Measurements from ENCODE around the gene ZC3H12A.
"Not testable (repeated sequence)": the region's sequence is repeated elsewhere in the genome, so short reads cannot be mapped to it uniquely, and the experiment has no call there.

The ZC3H12A gene

DNA sequence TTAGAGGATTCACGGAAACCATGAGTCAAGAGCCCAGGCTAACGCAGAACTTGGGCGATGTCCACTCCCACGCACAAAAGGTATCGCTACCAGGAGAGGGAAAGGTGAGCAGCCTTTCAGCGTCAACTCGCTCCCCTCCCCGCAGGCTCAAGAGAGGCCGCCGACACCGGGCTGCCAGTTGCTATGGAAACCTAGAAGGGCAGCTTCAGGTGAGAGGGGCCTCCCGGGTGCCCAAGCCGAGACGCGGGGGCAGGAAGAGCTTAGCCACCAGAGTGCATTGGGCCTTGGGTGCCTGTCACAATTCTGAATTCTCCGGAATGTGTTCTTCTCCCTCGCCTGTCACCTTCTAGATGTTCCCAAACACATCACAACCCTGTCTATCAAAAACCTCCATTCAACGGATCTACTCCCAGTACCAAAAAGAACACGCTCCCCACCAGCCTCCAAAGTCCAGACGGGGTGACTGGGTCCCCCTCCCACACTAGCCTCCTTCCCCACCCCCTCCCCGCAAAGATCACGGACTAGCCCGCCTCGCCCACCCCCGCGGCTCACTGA lies 39.5 kb downstream of the ZC3H12A start:
- TF ChIP-seq, protein P1, sequence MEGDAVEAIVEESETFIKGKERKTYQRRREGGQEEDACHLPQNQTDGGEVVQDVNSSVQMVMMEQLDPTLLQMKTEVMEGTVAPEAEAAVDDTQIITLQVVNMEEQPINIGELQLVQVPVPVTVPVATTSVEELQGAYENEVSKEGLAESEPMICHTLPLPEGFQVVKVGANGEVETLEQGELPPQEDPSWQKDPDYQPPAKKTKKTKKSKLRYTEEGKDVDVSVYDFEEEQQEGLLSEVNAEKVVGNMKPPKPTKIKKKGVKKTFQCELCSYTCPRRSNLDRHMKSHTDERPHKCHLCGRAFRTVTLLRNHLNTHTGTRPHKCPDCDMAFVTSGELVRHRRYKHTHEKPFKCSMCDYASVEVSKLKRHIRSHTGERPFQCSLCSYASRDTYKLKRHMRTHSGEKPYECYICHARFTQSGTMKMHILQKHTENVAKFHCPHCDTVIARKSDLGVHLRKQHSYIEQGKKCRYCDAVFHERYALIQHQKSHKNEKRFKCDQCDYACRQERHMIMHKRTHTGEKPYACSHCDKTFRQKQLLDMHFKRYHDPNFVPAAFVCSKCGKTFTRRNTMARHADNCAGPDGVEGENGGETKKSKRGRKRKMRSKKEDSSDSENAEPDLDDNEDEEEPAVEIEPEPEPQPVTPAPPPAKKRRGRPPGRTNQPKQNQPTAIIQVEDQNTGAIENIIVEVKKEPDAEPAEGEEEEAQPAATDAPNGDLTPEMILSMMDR (IDR thresholded peaks at IDR 0.05; ENCODE audit: control insufficient read depth, insufficient read depth, low read depth, low read length, missing control alignments) = no peak
- DNase-seq (ENCODE audit: low read depth) = no peak
- peak overlapping the region; percentile 75 for H3K4me3 ChIP-seq (ENCODE audit: control insufficient read depth, low read depth, low read length)

DNA sequence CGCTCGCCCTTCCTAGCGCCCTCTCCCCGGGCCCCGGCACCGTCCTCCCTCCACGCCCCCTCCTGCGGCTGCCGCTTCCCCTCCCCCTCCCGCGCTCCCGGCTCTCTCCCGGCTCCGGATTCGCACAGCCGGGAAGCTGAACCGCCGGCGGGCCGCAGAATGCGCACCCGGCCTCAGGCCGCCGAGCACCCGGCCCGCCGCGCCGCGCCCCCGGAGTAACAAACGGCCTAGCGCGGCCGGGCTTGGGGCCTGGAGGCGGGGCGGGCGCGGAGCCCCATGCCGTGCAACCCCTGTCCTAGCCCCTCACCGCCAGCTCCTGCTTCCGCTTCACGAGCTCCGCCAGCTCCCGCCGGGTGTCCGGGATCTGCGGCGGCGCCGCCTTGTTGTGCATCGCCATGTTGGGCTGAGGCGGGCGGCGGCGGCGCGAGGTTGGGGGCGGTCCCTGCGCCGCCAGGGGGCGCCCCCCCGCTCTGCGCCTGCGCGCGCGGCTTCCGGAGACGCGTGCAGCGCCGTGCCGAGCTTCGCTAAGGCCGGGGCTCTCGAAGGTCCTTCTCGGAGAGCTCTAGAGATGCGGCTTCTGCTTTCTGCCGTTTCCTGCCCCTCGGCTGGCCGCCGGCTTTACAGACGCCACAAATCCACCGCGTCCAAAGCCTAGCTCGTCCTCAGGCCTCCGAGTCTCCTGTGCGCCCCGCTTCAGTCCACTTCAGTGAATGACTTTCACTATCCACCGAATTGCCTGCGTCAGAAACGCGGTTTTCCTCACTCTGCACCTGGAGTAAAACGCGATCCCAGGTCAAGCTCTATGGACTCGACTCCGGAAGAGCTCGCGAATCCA lies 40.2 kb downstream of the ZC3H12A start, which contains the start of gene MEAF6:
TSS of gene MEAF6 (minus strand) at position 417 of the 835 bp plus-strand sequence. CDS start at position 397, 20 bp downstream.
- DNase-seq (ENCODE audit: low read depth) = no peak
- peak within 1 kb of the TSS; percentile 75 for H3K4me3 ChIP-seq (ENCODE audit: control insufficient read depth, low read depth, low read length)
- TF ChIP-seq, protein P1 (IDR thresholded peaks at IDR 0.05; ENCODE audit: control insufficient read depth, insufficient read depth, low read depth, low read length, missing control alignments) = peak; percentile 12

DNA sequence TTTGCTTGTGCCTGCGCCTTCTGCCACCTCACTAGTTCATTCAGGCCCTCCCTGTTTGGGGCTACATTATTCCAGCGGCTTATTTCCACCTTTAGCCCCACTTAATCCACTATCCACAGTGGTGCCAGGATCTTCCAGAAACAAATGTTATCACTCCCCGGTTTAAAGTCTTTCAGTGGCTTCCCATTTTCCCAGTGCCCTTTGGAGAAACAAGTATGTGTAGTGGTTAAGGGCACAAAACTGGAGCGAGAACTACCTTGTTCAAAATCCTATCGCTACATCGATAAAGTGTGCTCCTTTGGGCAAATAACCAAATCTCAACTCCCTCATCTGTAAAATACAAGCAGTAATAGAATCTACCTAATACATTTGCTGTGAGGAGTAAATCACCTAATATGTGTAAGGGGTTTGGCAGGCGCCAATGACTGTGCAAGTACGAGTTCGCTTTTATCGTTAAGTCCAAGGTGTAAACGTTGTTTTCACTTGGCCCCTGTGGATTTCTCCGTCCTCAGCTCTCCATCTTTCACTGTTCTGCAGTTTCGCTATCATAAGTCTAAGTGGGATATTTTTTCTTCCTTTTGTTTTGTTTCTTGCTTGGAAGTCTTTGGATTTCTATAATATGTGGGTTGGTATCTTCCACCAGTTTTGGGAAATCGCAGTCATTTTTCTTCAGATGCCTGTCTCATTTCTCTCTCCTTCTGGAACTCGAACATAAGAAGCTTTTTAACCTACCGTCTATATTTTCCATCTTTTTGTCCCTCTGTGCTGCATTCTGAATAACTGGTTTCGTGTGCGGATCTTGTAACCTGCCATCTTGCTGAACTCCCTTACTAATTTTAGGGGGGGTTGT lies 41.0 kb downstream of the ZC3H12A start:
- TF ChIP-seq, protein P1 (IDR thresholded peaks at IDR 0.05; ENCODE audit: control insufficient read depth, insufficient read depth, low read depth, low read length, missing control alignments) = no peak
- no peak for DNase-seq (ENCODE audit: low read depth)
- H3K4me3 ChIP-seq (ENCODE audit: control insufficient read depth, low read depth, low read length) = peak overlapping the region; percentile 75

DNA sequence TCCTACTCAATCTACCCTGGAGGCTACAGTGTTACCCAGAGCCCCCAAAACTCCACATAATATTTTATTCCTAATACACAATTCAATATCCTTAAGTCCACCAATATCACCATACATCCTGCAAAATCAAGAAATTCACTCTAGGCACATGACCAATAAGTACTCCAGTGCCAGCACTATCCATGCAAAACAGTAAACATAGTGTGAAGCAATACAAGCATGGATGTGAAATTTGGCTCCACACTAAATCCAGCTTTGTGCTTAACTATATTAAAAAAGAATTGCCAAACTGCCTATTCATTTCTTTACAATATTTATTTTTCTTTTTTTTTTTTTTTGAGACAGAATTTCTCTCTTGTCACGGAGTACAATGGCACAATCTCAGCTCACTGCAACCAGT lies 43.2 kb downstream of the ZC3H12A start:
- no peak for DNase-seq (ENCODE audit: low read depth)
- TF ChIP-seq, protein P1 (IDR thresholded peaks at IDR 0.05; ENCODE audit: control insufficient read depth, insufficient read depth, low read depth, low read length, missing control alignments) = no peak
- no peak overlapping the region for H3K4me3 ChIP-seq (ENCODE audit: control insufficient read depth, low read depth, low read length)

DNA sequence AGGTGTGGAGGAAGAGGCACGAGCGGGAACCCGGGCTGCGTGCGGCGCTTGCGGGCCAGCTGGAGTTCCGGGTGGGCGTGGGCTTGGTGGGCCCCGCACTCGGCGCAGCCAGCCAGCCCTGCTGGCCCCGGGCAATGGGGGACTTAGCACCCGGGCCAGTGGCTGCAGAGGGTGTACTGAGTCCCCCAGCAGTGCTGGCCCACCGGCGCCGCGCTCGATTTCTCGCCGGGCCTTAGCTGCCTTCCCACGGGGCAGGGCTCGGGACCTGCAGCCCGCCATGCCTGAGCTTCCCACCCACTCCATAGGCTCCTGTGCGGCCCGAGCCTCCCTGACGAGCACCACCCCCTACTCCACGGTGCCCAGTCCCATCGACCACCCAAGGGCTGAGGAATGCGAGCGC lies 43.9 kb downstream of the ZC3H12A start:
- not testable (repeated sequence) for DNase-seq (ENCODE audit: low read depth); H3K4me3 ChIP-seq (ENCODE audit: control insufficient read depth, low read depth, low read length)

DNA sequence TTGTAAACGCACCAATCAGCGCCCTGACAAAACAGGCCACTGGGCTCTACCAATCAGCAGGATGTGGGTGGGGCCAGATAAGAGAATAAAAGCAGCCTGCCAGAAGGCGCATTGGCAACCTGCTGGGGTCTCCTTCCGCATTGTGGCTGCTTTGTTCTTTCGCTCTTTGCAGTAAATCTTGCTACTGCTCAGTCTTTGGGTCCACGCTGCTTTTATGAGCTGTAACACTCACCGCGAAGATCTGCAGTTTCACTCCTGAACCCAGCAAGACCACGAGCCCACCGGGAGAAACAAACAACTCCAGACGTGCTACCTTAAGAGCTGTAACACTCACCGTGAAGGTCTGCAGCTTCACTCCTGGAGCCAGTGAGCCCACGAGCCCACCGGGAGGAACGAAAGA lies 44.5 kb downstream of the ZC3H12A start:
- H3K4me3 ChIP-seq (ENCODE audit: control insufficient read depth, low read depth, low read length) = not testable (repeated sequence)

DNA sequence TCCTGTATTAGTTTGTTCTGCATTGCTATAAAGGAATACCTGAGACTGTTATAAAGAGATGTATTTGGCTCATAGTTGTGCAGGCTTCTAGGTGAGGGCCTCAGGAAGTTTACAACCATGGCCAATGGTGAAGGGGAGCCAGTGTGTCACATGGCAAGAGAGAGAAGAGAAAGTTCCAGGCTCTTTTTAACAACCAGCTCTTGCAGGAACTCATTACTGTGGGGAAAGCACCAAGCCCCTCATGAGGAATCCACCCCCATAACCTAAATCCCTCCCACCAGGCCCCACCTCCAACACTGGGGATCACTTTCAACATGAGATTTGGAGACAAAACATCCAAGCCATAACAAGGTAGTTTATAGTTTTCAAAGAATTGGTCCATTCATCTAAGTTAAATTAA lies 45.2 kb downstream of the ZC3H12A start:
- DNase-seq (ENCODE audit: low read depth) = no peak
- TF ChIP-seq, protein P1 (IDR thresholded peaks at IDR 0.05; ENCODE audit: control insufficient read depth, insufficient read depth, low read depth, low read length, missing control alignments) = no peak
- H3K4me3 ChIP-seq (ENCODE audit: control insufficient read depth, low read depth, low read length) = no peak overlapping the region

More for the DNA sequence above, 44.5 kb downstream of the ZC3H12A start:
- not testable (repeated sequence) for DNase-seq (ENCODE audit: low read depth)

DNA sequence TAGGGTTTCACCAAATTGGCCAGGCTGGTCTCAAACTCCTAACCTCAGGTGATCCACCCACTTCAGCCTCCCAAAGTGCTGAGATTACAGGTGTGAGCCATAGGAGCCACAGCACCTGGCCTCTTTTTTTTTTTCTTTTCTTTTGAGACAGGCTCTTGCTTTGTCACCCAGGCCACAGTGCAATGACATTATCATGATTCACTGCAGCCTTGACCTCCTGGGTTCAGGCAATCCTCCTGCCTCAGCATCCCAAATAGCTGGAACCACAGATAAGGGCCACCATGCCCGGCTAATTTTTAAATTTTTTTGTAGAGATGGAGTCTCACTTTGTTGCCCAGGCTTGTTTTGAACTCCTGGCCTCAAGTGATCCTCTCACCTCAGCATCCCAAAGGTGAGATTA lies 55.5 kb downstream of the ZC3H12A start:
- not testable (repeated sequence) for DNase-seq (ENCODE audit: low read depth)

DNA sequence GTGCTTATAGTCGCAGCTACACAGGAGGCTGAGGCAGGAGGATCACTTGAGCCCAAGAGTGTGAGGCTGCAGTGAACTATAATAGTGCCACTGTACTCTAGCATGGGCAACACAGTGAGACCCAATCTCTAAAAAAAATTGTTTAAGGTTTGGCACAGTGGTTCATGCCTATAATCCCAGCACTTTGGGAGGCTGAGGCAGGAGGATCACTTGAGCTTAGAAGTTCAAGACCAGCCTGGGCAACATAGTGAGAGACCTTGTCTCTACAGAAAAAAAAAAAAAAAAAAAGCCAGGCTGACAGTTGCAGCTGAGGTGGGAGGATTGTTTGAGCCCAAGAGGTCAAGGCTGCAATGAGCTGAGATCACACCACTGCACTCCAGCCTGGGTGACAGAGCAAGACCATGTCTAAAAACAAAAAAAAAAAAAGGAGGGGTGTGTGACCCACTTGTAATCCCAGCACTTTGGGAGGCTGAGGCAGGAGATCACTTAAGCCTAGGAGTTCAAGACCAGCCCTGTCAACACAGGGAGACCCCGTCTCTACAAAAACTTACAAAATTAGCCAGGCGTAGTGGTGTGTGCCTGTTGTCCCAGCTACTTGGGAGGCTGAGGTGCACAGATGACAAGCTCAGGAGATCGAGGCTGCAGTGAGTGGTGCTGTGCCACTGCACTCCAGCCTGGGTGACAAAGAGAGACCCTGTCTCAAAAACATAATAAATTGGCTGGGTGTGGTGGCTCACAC lies 58.2 kb downstream of the ZC3H12A start:
- not testable (repeated sequence) for H3K4me3 ChIP-seq (ENCODE audit: control insufficient read depth, low read depth, low read length); DNase-seq (ENCODE audit: low read depth)

More for the DNA sequence above, 55.5 kb downstream of the ZC3H12A start:
- H3K4me3 ChIP-seq (ENCODE audit: control insufficient read depth, low read depth, low read length) = not testable (repeated sequence)
